Heart right ventricle (tissue), 16 donors: ENCODE data around the gene XPNPEP2. TPM values are rescaled to one million over a fixed set of nuclear protein-coding genes. Genes with fewer than 3 reads are reported as not detected.

Experiments
- ATAC-seq, 8 donors: fragments of 200-7000 bp; cut with Tn5 transposase; one replicate each; pipeline ENCODE4 v1.9.1; 2020; ENCODE audit warnings: mild to moderate bottlenecking in 8 of 8, moderate library complexity in 8 of 8, moderate number of reproducible peaks in 1 of 8
- DNase-seq, 2 donors: peaks; one replicate each; pipeline ENCODE4 v3.0.0-alpha.2; 2020
- H3K27ac ChIP-seq, 10 donors: fragments of 200-600 bp; sonication (generic) in 2 of 10; one replicate each; pipeline versions ENCODE4 v1.5.0 to v1.8.0; 2020 to 2022; ENCODE audit warnings: mild to moderate bottlenecking in 3 of 10
- H3K27me3 ChIP-seq, 7 donors: fragments of 200-600 bp; one replicate each; pipeline ENCODE4 v1.8.0; 2021 to 2022; ENCODE audit warnings: mild to moderate bottlenecking in 2 of 7
- H3K36me3 ChIP-seq, 9 donors: fragments of 200-600 bp; sonication (generic) in 1 of 9; one replicate each; pipeline versions ENCODE4 v1.5.0 to v1.8.0; 2020 to 2022; ENCODE audit warnings: mild to moderate bottlenecking in 2 of 9
- H3K4me1 ChIP-seq, 9 donors: fragments of 200-600 bp; sonication (generic) in 1 of 9; one replicate each; pipeline versions ENCODE4 v1.5.0 to v1.8.0; 2020 to 2022; ENCODE audit warnings: mild to moderate bottlenecking in 4 of 9
- H3K4me3 ChIP-seq, 10 donors: fragments of 200-600 bp; sonication (generic) in 2 of 10; one replicate each; pipeline versions ENCODE4 v1.5.0 to v1.8.0; 2020 to 2022; ENCODE audit warnings: mild to moderate bottlenecking in 7 of 10, moderate library complexity in 2 of 10
- H3K9me3 ChIP-seq, 11 donors: fragments of 200-600 bp in 10 of 11; sonication (generic) in 2 of 11; one replicate each; pipeline versions ENCODE4 v1.5.0 to v1.8.0; 2013 to 2022; ENCODE audit warnings: mild to moderate bottlenecking in 2 of 11, control low read depth in 1 of 11, moderate library complexity in 1 of 11
- CTCF ChIP-seq, 9 donors: fragments of 200-600 bp; sonication (generic) in 2 of 9; IDR thresholded peaks; one replicate each; pipeline versions ENCODE4 v1.5.0 to v1.8.0; 2021 to 2022; ENCODE audit warnings: antibody characterized with exemption in 9 of 9, mild to moderate bottlenecking in 5 of 9, moderate library complexity in 1 of 9
- WGBS, 2 donors: extraction: QIAGEN DNeasy Blood & Tissue Kit; methylation state at CpG; one replicate each; pipeline ENCODE4 v1.1.7; 2013; ENCODE audit warnings: inconsistent platforms in 1 of 2; 5-methylcytosine and 5-hydroxymethylcytosine counted together
- intact Hi-C, 10 donors: fragments of 100-400 bp; cut with DNase I; formaldehyde crosslinking; loops; one replicate each; pipeline versions ENCODE4 v1.11.1 to v1.14.2; 2022
- polyA plus RNA-seq, 2 donors: library from polyadenylated mRNA; stranded (reverse); fragments of 200-250 nt; gene quantifications; one replicate each; pipeline ENCODE4 v1.2.3, GENCODE V29; 2013
- total RNA-seq, 10 donors: library from RNA; stranded (reverse); fragmentation: NEBNext Ultra II Directional in 3 of 10; extraction: Animal tissue kit (Norgen Biotek cat#: 25700) in 3 of 10; gene quantifications; one replicate each; pipeline versions ENCODE4 v1.2.1 to v1.2.4, GENCODE V29; 2021 to 2023
- donor health status: Arrhythmogenic right ventricular cardiomyopathy.
- donor health status: ischemic (EF 13 %, LVEDD 7.1; RV severe dilation, severe dysfunction).
- donor health status: healthy with polysubstance abuse.
- donor health status: DM: no; HTN: yes; CAD: no.
- donor health status: DM: no; HTN: no; CAD: no.
- donor health status: ischemic (EF 25% LVEDD 6.9; RV normal size, moderate dysfunction).
- donor health status: ischemic (EF 25% LVEDD 5.7; RV mildly dilated, moderate dysfunction).
- donor health status: healthy.
- donor health status: DM: yes; HTN: yes; CAD: no.
- donor health status: Ischemic cardiomyopathy.
- donor health status: ischemic (EF 35%, LVEDD 5.7; RV mildly dilated, moderate dysfunction).
- donor health status: nonischemic (EF 11% LVEDD 7.7; RV severe dilation, severe dysfunction).
- donor health status: DM: yes; HTN: yes; CAD: no.
- donor health status: PGD.
- donor health status: ischemic (EF 29% LVEDD 5.4; RV normal size, mild dysfunction).
- donor health status: nonischemic (EF 23%, LVEDD 6.1; RV moderate dilation, normal function).

XPNPEP2 gene
- total and polyA plus RNA-seq, 12 donors, result 0.18 to 2.2 (median 0.52) TPM

- H3K4me3 ChIP-seq, result no peak overlapping the region
- peaks cover 0 to 43% (median 3%) of the 10 kb centered on the region in 9 donors for H3K4me1 ChIP-seq
- DNase-seq (no peak), ATAC-seq (peak in 1 of 8 donors; percentile 21)
- H3K36me3 ChIP-seq, result no peaks in the 10 kb centered on the region
- H3K9me3 ChIP-seq, result no peaks in the 10 kb centered on the region
- intact Hi-C loops, result loop anchor here in 1 of 10 donors (10.0 kb wide), 1 partner anchor 69 kb away; no protein-coding TSS in a partner anchor
- H3K27me3 ChIP-seq, result peaks cover 0 to 11% (median 0%) of the 10 kb centered on the region in 7 donors
- no peak for TF ChIP-seq CTCF (IDR thresholded peaks at IDR 0.05)
- 60 to 62% methylated on average over 17 to 18 of the region's 18 CpGs for WGBS, 2 donors
- peak overlapping the region in 1 of 10 donors; percentile 32 for H3K27ac ChIP-seq
Observed at GRCh38 chrX:129755779-129756650, 17.2 kb downstream of the XPNPEP2 start.

GRCh38 chrX:129759576-129760061, 20.8 kb downstream of the XPNPEP2 start:
- Histone ChIP-seq H3K36me3 (no peaks in the 10 kb centered on the region), H3K4me3 (no peak overlapping the region), H3K9me3 (no peaks in the 10 kb centered on the region), H3K4me1 (peaks cover 0 to 43% (median 3%) of the 10 kb centered on the region in 9 donors), H3K27ac (peak overlapping the region in 3 of 10 donors; percentile 15 to 71 (median 36)), H3K27me3 (peaks cover 0 to 11% (median 0%) of the 10 kb centered on the region in 7 donors)
- TF ChIP-seq CTCF (IDR thresholded peaks at IDR 0.05), result peak in 5 of 9 donors; percentile 9 to 33 (median 26)
- WGBS, 2 donors, result 49 to 54% methylated on average over 14 of the region's 14 CpGs
- intact Hi-C loops, result loop anchor here in 1 of 10 donors (10.0 kb wide), 1 partner anchor 65 kb away; no protein-coding TSS in a partner anchor
- peak; percentile 30 to 35 for DNase-seq
- peak; percentile 67 to 84 (median 74) for ATAC-seq

- peak overlapping the region in 3 of 10 donors; percentile 15 to 71 (median 36) for H3K27ac ChIP-seq
- H3K27me3 ChIP-seq, result peaks cover 0 to 11% (median 0%) of the 10 kb centered on the region in 7 donors
Observed at GRCh38 chrX:129760155-129760554, 21.4 kb downstream of the XPNPEP2 start.

More at GRCh38 chrX:129760155-129760554, 21.4 kb downstream of the XPNPEP2 start:
- DNase-seq (no peak), ATAC-seq (peak in 1 of 8 donors; percentile 30)
- H3K36me3 ChIP-seq, result no peaks in the 10 kb centered on the region
- no peak for TF ChIP-seq CTCF (IDR thresholded peaks at IDR 0.05)
- H3K9me3 ChIP-seq, result no peaks in the 10 kb centered on the region
- intact Hi-C loops, result no loop called here
- H3K4me1 ChIP-seq, result peaks cover 0 to 43% (median 3%) of the 10 kb centered on the region in 9 donors
- WGBS, 2 donors, result 71 to 75% methylated on average over 9 of the region's 9 CpGs
- no peak overlapping the region for H3K4me3 ChIP-seq
